ENCODE data around the gene RAB44. TPM values are rescaled to one million over a fixed set of nuclear protein-coding genes. Genes with fewer than 3 reads are reported as not detected.
A peak's percentile ranks its signal among the peaks of the same experiment; 100 is the strongest.

RAB44 gene
- total and polyA plus RNA-seq, 8 donors, result 0.15 to 2.5 (median 0.23) TPM; not detected in 3

DNA sequence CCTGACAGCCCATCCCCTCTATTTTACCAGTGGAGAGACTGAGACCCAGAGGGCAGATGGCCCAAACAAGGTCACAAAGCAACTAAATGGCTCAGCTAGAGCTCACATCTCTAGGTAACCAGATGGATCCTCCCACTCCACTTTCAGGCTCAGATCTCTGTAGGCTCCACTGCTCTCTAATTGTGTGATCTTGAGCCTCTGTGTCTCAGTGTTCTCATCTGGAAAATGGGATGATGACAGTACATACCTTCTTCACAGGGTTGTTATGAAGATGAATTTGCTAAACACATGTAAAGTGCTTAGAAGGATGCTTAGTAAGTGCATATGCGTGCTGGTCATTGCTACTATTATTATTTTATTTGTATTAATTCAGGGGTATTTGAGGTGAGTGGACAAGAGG is 40.5 kb downstream of the RAB44 start:
- Histone ChIP-seq H3K27ac (no peak overlapping the region), H3K9me3 (no peaks in the 10 kb centered on the region), H3K36me3 (no peaks in the 10 kb centered on the region), H3K4me1 (peaks cover 10 to 28% (median 20%) of the 10 kb centered on the region in 4 donors), H3K27me3 (no peaks in the 10 kb centered on the region), H3K4me3 (no peak overlapping the region)
- no peak for TF ChIP-seq POLR2AphosphoS5 (IDR thresholded peaks at IDR 0.05)
- TF ChIP-seq, protein P1, sequence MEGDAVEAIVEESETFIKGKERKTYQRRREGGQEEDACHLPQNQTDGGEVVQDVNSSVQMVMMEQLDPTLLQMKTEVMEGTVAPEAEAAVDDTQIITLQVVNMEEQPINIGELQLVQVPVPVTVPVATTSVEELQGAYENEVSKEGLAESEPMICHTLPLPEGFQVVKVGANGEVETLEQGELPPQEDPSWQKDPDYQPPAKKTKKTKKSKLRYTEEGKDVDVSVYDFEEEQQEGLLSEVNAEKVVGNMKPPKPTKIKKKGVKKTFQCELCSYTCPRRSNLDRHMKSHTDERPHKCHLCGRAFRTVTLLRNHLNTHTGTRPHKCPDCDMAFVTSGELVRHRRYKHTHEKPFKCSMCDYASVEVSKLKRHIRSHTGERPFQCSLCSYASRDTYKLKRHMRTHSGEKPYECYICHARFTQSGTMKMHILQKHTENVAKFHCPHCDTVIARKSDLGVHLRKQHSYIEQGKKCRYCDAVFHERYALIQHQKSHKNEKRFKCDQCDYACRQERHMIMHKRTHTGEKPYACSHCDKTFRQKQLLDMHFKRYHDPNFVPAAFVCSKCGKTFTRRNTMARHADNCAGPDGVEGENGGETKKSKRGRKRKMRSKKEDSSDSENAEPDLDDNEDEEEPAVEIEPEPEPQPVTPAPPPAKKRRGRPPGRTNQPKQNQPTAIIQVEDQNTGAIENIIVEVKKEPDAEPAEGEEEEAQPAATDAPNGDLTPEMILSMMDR (IDR thresholded peaks at IDR 0.05), result no peak
- no peak for TF ChIP-seq EP300 (IDR thresholded peaks at IDR 0.05)
- no peak for TF ChIP-seq POLR2A (IDR thresholded peaks at IDR 0.05)
- no peak for DNase-seq
- 93 to 97% (median 96%) methylated on average over 1 of the region's 1 CpG for WGBS, 5 donors
- intact Hi-C loops (cut with DNase I; ENCODE audit: low total_unique reads), result no loop called here

DNA sequence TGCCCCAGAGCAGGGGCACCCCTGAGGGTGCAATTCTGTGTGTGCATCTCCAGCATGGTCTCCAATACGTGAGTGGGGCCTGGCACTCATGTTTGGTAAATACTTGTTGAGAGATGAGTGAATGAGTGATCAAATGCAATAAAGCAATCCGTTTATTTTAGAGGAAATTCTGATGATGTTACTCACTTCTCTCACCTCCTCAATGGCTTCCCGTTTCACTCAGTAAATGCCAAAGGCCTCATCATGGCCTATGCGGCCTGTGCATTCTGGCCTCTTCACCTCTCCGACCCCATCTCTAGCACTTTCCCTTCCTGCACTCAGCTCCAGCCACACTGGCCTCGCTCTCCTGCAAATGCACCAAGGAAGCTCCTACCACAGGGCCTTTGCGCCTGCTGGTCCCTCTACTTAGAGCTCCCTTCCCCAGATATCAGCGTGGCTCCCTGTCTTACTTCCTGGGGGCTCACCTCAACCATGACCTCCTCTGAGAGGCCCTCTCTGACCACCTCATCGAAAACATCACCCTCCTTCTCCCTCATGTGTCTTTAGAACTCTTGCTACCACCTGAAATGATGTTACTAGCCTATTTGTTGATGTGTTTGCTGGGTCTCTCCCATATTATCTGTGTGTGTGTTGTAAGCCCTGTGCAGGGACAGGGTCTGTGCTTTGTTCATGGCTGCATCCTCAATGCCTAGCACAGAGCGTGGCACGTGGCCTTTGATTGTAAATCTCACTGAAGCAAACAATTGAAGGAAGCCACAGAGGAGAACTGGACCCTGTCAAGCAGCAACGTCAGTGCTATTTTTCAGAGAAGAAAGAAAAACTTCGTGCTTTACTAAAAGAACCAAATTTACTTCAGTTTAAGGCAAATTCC is 42.6 kb downstream of the RAB44 start:
- 73 to 83% (median 80%) methylated on average over 13 of the region's 13 CpGs for WGBS, 5 donors
- peaks cover 9 to 27% (median 13%) of the 10 kb centered on the region in 4 donors for H3K4me1 ChIP-seq
- no peak overlapping the region for H3K4me3 ChIP-seq
- no peaks in the 10 kb centered on the region for H3K9me3 ChIP-seq
- H3K27ac ChIP-seq, result no peak overlapping the region
- DNase-seq, result no peak
- no peaks in the 10 kb centered on the region for H3K27me3 ChIP-seq
- intact Hi-C loops (cut with DNase I; ENCODE audit: low total_unique reads), result no loop called here
- no peak for TF ChIP-seq POLR2AphosphoS5 (IDR thresholded peaks at IDR 0.05)
- H3K36me3 ChIP-seq, result no peaks in the 10 kb centered on the region

DNA sequence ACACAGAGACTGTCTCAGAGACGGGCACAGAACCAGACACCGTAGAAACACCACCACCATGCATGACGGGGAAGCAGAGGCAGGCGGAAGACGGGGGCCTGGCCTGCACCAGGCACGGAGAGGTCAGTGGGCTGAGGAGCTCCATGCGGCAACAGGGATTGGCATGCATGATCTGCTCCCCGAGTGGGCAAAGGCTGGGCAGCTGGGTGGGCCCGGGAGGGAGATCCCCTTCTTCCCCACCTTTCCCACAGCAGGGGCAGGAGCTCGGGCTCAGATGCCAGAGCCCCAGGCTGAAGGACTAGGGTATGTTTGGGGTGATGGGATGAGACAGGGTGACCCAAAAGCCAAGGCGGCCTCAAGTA is 43.2 kb downstream of the RAB44 start:
- Histone ChIP-seq H3K27me3 (no peaks in the 10 kb centered on the region), H3K4me3 (no peak overlapping the region), H3K4me1 (peaks cover 3 to 21% (median 7%) of the 10 kb centered on the region in 4 donors), H3K27ac (no peak overlapping the region), H3K9me3 (no peaks in the 10 kb centered on the region), H3K36me3 (no peaks in the 10 kb centered on the region)
- 86 to 96% (median 92%) methylated on average over 9 to 11 of the region's 11 CpGs for WGBS, 5 donors
- intact Hi-C loops (cut with DNase I; ENCODE audit: low total_unique reads), result no loop called here
- DNase-seq, result no peak
- TF ChIP-seq EP300 (IDR thresholded peaks at IDR 0.05) (no peak), POLR2A (IDR thresholded peaks at IDR 0.05) (no peak)

DNA sequence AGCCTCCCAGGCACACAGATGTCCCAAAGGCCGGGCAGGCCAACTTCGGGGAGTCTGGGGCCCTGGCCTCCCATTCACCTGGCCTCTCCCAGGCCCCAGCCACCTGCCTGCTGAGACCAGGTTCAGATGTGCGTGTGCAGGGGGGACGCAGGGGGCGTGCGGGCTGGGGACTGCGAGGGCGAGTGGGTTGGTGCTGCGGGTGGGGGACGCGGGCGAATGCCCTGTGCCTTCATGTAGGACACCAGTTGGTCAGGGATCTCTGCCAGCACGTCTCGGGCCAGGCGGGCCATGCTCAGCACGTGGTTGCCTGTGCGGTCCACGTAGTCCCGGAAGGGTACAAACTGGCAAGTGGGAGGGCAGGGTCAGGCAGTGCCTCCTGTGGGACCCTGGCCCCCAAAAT is 44.5 kb downstream of the RAB44 start:
- DNase-seq, result no peak
- H3K27me3 ChIP-seq, result no peaks in the 10 kb centered on the region
- H3K36me3 ChIP-seq, result no peaks in the 10 kb centered on the region
- intact Hi-C loops (cut with DNase I; ENCODE audit: low total_unique reads), result no loop called here
- no peaks in the 10 kb centered on the region for H3K9me3 ChIP-seq
- peaks cover 0 to 14% (median 3%) of the 10 kb centered on the region in 4 donors for H3K4me1 ChIP-seq
- TF ChIP-seq EP300 (IDR thresholded peaks at IDR 0.05) (no peak), POLR2A (IDR thresholded peaks at IDR 0.05) (no peak), POLR2AphosphoS5 (IDR thresholded peaks at IDR 0.05) (no peak)
- TF ChIP-seq, protein P1 (IDR thresholded peaks at IDR 0.05), result no peak
- H3K27ac ChIP-seq, result no peak overlapping the region
- 83 to 97% (median 93%) methylated on average over 17 to 19 of the region's 19 CpGs for WGBS, 5 donors
- no peak overlapping the region for H3K4me3 ChIP-seq

DNA sequence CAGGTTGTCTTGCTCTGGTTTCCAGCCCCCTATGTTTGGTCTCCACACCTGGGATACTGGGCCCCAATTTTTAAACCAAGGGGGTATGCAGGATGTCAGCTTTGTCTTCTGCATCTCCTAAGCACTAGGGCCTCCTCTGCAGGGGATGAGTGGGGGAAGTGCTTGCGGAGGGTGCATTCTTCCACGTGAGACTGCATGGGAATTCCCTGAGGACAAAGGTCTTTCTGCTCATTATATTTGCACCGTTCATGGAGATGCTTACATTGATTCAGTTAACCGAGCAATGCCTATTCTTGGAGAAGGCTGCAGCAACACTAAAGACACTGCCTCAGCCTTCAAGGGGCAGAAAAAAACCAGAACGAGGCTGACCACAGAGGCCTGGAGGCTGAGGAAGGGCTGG is 45.4 kb downstream of the RAB44 start:
- intact Hi-C loops (cut with DNase I; ENCODE audit: low total_unique reads), result no loop called here
- no peak for TF ChIP-seq EP300 (IDR thresholded peaks at IDR 0.05)
- TF ChIP-seq POLR2A (IDR thresholded peaks at IDR 0.05), result no peak
- no peak for TF ChIP-seq POLR2AphosphoS5 (IDR thresholded peaks at IDR 0.05)
- TF ChIP-seq, protein P1 (IDR thresholded peaks at IDR 0.05), result no peak
- no peak overlapping the region for H3K4me3 ChIP-seq
- WGBS, 5 donors, result 55 to 79% (median 60%) methylated on average over 5 of the region's 5 CpGs
- H3K4me1 ChIP-seq, result peaks cover 0 to 14% (median 3%) of the 10 kb centered on the region in 4 donors
- peak overlapping the region in 1 of 5 donors; percentile 48 for H3K27ac ChIP-seq
- peaks cover 0 to under 1% (median 0%) of the 10 kb centered on the region in 4 donors for H3K9me3 ChIP-seq
- no peaks in the 10 kb centered on the region for H3K27me3 ChIP-seq
- peak in 1 of 2 donors; percentile 41 for DNase-seq
- H3K36me3 ChIP-seq, result no peaks in the 10 kb centered on the region

Measured in stomach (tissue), 9 donors.